RCC 7860 (cell line): ENCODE results near the gene OR5AC2.

Experiments used
- DNase-seq: peaks from one replicate; pipeline ENCODE4 v3.0.0-alpha.2; 2015; ENCODE audit warnings: low spot score
- FAIRE-seq: peaks from 2 replicates; lab custom pipeline; 2012; peaks lifted over from hg19 to GRCh38; lab: Jason Lieb, UNC

The OR5AC2 gene

GRCh38 chr3:98136631-98137030 lies 49.7 kb downstream of the OR5AC2 start:
- FAIRE-seq (no peak), DNase-seq (no peak)
